HG03045 (cell line): ENCODE measurements around the gene COQ5.
"Not testable (repeated sequence)": the region's sequence is repeated elsewhere in the genome, so short reads cannot be mapped to it uniquely, and the experiment has no call there.

Source experiments
- ATAC-seq: cut with Tn5 transposase; IDR thresholded peaks from one replicate; pipeline ENCODE4 v1.9.1; 2021; ENCODE audit warnings: mild to moderate bottlenecking, moderate library complexity; ENCODE audit not compliant: unreplicated experiment

COQ5 gene

GRCh38 chr12:120528861-120529525 is at the start of gene COQ5:
TSS of gene COQ5 (minus strand) at chr12:120529158. CDS start at chr12:120529141, 17 bp downstream.
- peak; percentile 75 for ATAC-seq

- ATAC-seq = no peak
These were observed 45.1 kb upstream of the COQ5 start for GRCh38 chr12:120574106-120574505.

- ATAC-seq = no peak
These were observed 44.6 kb upstream of the COQ5 start for GRCh38 chr12:120573560-120573959.

- no peak for ATAC-seq
These were observed 42.3 kb upstream of the COQ5 start for GRCh38 chr12:120571299-120571698.

GRCh38 chr12:120563495-120563894 is 34.5 kb upstream of the COQ5 start:
- no peak for ATAC-seq

GRCh38 chr12:120562906-120563305 is 33.9 kb upstream of the COQ5 start:
- no peak for ATAC-seq

GRCh38 chr12:120557589-120557988 is 28.6 kb upstream of the COQ5 start:
- ATAC-seq = no peak

- ATAC-seq = no peak
These were observed 25.7 kb upstream of the COQ5 start for GRCh38 chr12:120554678-120555077.

- no peak for ATAC-seq
These were observed 17.1 kb upstream of the COQ5 start for GRCh38 chr12:120546050-120546386.

GRCh38 chr12:120544691-120545090 is 15.7 kb upstream of the COQ5 start:
- no peak for ATAC-seq

GRCh38 chr12:120542166-120542565 is 13.2 kb upstream of the COQ5 start:
- no peak for ATAC-seq

GRCh38 chr12:120540445-120540844 is 11.5 kb upstream of the COQ5 start:
- ATAC-seq = no peak

GRCh38 chr12:120539303-120539702 is 10.3 kb upstream of the COQ5 start:
- no peak for ATAC-seq

GRCh38 chr12:120538281-120539156 is 9.6 kb upstream of the COQ5 start:
- ATAC-seq = no peak

- ATAC-seq = no peak
These were observed 8.9 kb upstream of the COQ5 start for GRCh38 chr12:120537856-120538220.

- ATAC-seq = no peak
These were observed 7.3 kb upstream of the COQ5 start for GRCh38 chr12:120536064-120536791.

- peak; percentile 38 for ATAC-seq
These were observed 6.0 kb upstream of the COQ5 start for GRCh38 chr12:120534703-120535655.

GRCh38 chr12:120534203-120534702 is 5.3 kb upstream of the COQ5 start, which contains the start of gene RNF10:
TSS of gene RNF10 (plus strand) at chr12:120534356. CDS start at chr12:120534812, 456 bp downstream.
- peak; percentile 65 for ATAC-seq

- ATAC-seq = no peak
These were observed 3.8 kb upstream of the COQ5 start for GRCh38 chr12:120532701-120533238.

GRCh38 chr12:120530418-120530761 is 1.4 kb upstream of the COQ5 start:
- ATAC-seq = not testable (repeated sequence)
